CD4-positive, alpha-beta memory T cell (primary cell): ENCODE measurements around the gene COL5A1. TPM values are rescaled to one million over a fixed set of nuclear protein-coding genes. Genes with fewer than 3 reads are reported as not detected.

Source experiments
- CTCF ChIA-PET: fragments of 350-600 bp; sonication (Branson Sonifier 250); formaldehyde crosslinking; loops from one replicate; lab custom pipeline; 2021; ENCODE audit warnings: inconsistent platforms; ENCODE audit not compliant: partially characterized antibody; lab: Charles Lee
- POLR2A ChIA-PET: fragments of 350-600 bp; sonication (Branson Sonifier 250); formaldehyde crosslinking; loops from one replicate; lab custom pipeline; 2021; ENCODE audit not compliant: partially characterized antibody; lab: Charles Lee
- DNase-seq, 5 donors: peaks; one replicate each; pipeline versions ENCODE4 v3.0.0 to v3.0.0-alpha.2; 2020 to 2022; ENCODE audit warnings: mixed read lengths in 1 of 5
- H3K27ac ChIP-seq: one replicate; pipeline ENCODE4 v1.7.0; 2013; ENCODE audit warnings: low read depth, low read length
- H3K27me3 ChIP-seq: 2 replicates; pipeline ENCODE4 v1.7.0; 2013; ENCODE audit warnings: mild to moderate bottlenecking, low read length, moderate library complexity; ENCODE audit not compliant: insufficient read depth
- H3K36me3 ChIP-seq: 2 replicates; pipeline ENCODE4 v1.7.0; 2013; ENCODE audit warnings: mild to moderate bottlenecking, low read length, moderate library complexity; ENCODE audit not compliant: insufficient read depth
- H3K4me1 ChIP-seq: 2 replicates; pipeline ENCODE4 v1.7.0; 2013; ENCODE audit warnings: mild to moderate bottlenecking, low read length, moderate library complexity; ENCODE audit not compliant: insufficient read depth
- H3K4me3 ChIP-seq, 2 donors: one replicate each; pipeline ENCODE4 v1.7.0; 2013; ENCODE audit warnings: low read length in 2 of 2, mild to moderate bottlenecking in 1 of 2
- H3K9me3 ChIP-seq, 2 donors: one replicate each; pipeline ENCODE4 v1.7.0; 2013; ENCODE audit warnings: low read length in 2 of 2, control low read depth in 1 of 2; ENCODE audit not compliant: control insufficient read depth in 1 of 2
- H3K27ac Mint-ChIP-seq, 7 donors: one replicate each; pipeline ENCODE4 v1.8.0; 2020 to 2021; ENCODE audit warnings: mixed read lengths in 7 of 7, mild to moderate bottlenecking in 6 of 7, inconsistent platforms in 3 of 7, moderate library complexity in 3 of 7
- H3K27me3 Mint-ChIP-seq, 2 donors: one replicate each; pipeline ENCODE4 v1.8.0; 2020 to 2021; ENCODE audit warnings: mixed read lengths in 2 of 2
- H3K36me3 Mint-ChIP-seq, 2 donors: one replicate each; pipeline ENCODE4 v1.8.0; 2020 to 2021; ENCODE audit warnings: mixed read lengths in 2 of 2, inconsistent platforms in 1 of 2, mild to moderate bottlenecking in 1 of 2
- H3K4me1 Mint-ChIP-seq, 4 donors: one replicate each; pipeline ENCODE4 v1.8.0; 2020 to 2021; ENCODE audit warnings: mixed read lengths in 4 of 4, mild to moderate bottlenecking in 1 of 4
- H3K4me3 Mint-ChIP-seq, 8 donors: one replicate each; pipeline ENCODE4 v1.8.0; 2020 to 2021; ENCODE audit warnings: mixed read lengths in 8 of 8, mild to moderate bottlenecking in 7 of 8, moderate library complexity in 6 of 8, inconsistent platforms in 3 of 8
- H3K9me3 Mint-ChIP-seq, 8 donors: one replicate each; pipeline ENCODE4 v1.8.0; 2020 to 2021; ENCODE audit warnings: mixed read lengths in 8 of 8, mild to moderate bottlenecking in 5 of 8, inconsistent platforms in 3 of 8, moderate library complexity in 1 of 8
- intact Hi-C: fragments of 100-400 bp; cut with micrococcal nuclease; formaldehyde crosslinking; loops from one replicate; pipeline ENCODE4 v1.15.1; 2023
- polyA plus RNA-seq, 2 donors: library from polyadenylated mRNA; unstranded; fragments of 300-500 nt; fragmentation: Illumina TruSeq; gene quantifications; one replicate each; pipeline ENCODE4 v1.2.3, GENCODE V29; 2021
- total RNA-seq, 2 experiments: library from RNA; stranded (reverse); gene quantifications; one replicate each; pipeline ENCODE4 v1.2.3, GENCODE V29; 2021

The COL5A1 gene
- total and polyA plus RNA-seq, 4 experiments from 2014 or later, result 0.36 to 1.6 (median 1.5) TPM; not detected in 1

GRCh38 chr9:134885001-134885678, 243.5 kb downstream of the COL5A1 start:
- Histone ChIP-seq H3K36me3 (no peaks in the 10 kb centered on the region), H3K9me3 (no peaks in the 10 kb centered on the region), H3K27me3 (no peaks in the 10 kb centered on the region), H3K27ac (no peak overlapping the region), H3K4me1 (no peaks in the 10 kb centered on the region), H3K4me3 (no peak overlapping the region)
- Mint-ChIP-seq H3K27me3 (peaks cover 0 to 12% of the 10 kb centered on the region in 2 donors), H3K4me1 (no peaks in the 10 kb centered on the region), H3K4me3 (no peak overlapping the region), H3K27ac (no peak overlapping the region), H3K36me3 (no peaks in the 10 kb centered on the region), H3K9me3 (no peaks in the 10 kb centered on the region)
- POLR2A ChIA-PET, result no interaction called here
- no peak for DNase-seq
- CTCF ChIA-PET, result no interaction called here
- intact Hi-C loops, result no loop called here

DNA sequence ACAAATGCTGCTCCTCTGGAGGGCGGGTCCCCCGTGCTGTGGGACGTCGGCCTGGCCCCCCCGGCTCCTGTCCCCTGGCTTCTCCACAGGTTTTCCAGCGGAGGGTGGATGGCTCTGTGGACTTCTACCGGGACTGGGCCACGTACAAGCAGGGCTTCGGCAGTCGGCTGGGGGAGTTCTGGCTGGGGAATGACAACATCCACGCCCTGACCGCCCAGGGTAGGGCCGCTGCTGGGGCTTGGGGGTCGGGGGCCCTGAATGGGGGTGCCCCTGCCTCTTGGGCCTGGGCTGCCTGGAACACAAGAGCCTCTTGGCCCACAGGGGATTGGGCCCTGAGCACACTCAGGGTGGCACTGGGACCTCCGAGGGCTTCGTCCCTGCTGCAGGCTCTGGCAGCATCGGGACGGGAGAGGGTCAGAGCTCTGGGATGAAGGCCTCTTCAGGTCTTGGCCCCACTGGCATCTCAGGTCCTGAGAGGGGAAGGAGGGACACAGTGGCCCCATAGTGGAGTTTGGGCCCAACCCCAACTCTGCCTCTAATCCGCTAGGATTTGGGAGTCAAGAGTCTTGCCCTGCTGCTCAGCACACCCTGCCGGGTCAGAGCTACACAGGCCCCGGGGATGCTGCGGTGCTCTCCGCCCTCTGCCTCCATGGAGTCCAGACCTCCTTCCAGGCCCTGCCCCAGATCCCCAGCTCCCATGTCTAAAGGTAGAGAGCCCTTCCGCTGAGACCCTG, 244.2 kb downstream of the COL5A1 start:
- DNase-seq, result no peak

GRCh38 chr9:134886413-134886913, 244.9 kb downstream of the COL5A1 start:
- intact Hi-C loops, result no loop called here
- Histone ChIP-seq H3K9me3 (no peaks in the 10 kb centered on the region), H3K4me1 (no peaks in the 10 kb centered on the region), H3K4me3 (no peak overlapping the region), H3K36me3 (no peaks in the 10 kb centered on the region), H3K27me3 (no peaks in the 10 kb centered on the region), H3K27ac (no peak overlapping the region)
- H3K27me3 Mint-ChIP-seq, result peaks cover 0 to 17% of the 10 kb centered on the region in 2 donors
- no peaks in the 10 kb centered on the region for H3K9me3 Mint-ChIP-seq
- no peak for DNase-seq
- H3K36me3 Mint-ChIP-seq, result no peaks in the 10 kb centered on the region
- no peak overlapping the region for H3K4me3 Mint-ChIP-seq
- H3K4me1 Mint-ChIP-seq, result no peaks in the 10 kb centered on the region
- H3K27ac Mint-ChIP-seq, result no peak overlapping the region
- ChIA-PET CTCF (no interaction called here), POLR2A (interaction anchor here (0.8 kb wide), 1 partner anchor 12 kb away, joined by 3 read pairs; no protein-coding TSS in a partner anchor)

More for the DNA sequence above, 244.2 kb downstream of the COL5A1 start:
- no peaks in the 10 kb centered on the region for H3K9me3 Mint-ChIP-seq
- no peak overlapping the region for H3K4me3 Mint-ChIP-seq
- Histone ChIP-seq H3K4me3 (no peak overlapping the region), H3K36me3 (no peaks in the 10 kb centered on the region), H3K27me3 (no peaks in the 10 kb centered on the region), H3K27ac (no peak overlapping the region), H3K4me1 (no peaks in the 10 kb centered on the region), H3K9me3 (no peaks in the 10 kb centered on the region)
- no peaks in the 10 kb centered on the region for H3K4me1 Mint-ChIP-seq
- ChIA-PET CTCF (no interaction called here), POLR2A (interaction anchor here (0.8 kb wide), 1 partner anchor 12 kb away, joined by 3 read pairs; no protein-coding TSS in a partner anchor)
- peaks cover 0 to 13% of the 10 kb centered on the region in 2 donors for H3K27me3 Mint-ChIP-seq
- H3K27ac Mint-ChIP-seq, result no peak overlapping the region
- intact Hi-C loops, result no loop called here
- H3K36me3 Mint-ChIP-seq, result no peaks in the 10 kb centered on the region

DNA sequence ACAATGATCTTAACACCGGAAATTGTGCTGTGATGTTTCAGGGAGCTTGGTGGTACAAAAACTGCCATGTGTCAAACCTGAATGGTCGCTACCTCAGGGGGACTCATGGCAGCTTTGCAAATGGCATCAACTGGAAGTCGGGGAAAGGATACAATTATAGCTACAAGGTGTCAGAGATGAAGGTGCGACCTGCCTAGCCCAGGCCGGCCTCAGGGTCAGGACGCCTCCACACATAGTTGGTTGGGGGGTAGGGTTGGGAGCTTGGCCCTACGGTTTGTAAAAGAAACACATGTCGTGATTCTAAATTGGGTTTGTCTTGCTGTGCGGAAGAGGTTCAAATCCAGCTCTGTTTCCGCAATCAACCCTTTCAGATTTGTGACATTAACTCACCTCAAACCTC, 245.6 kb downstream of the COL5A1 start:
- Histone ChIP-seq H3K27ac (no peak overlapping the region), H3K4me1 (no peaks in the 10 kb centered on the region), H3K36me3 (no peaks in the 10 kb centered on the region), H3K9me3 (no peaks in the 10 kb centered on the region), H3K4me3 (no peak overlapping the region), H3K27me3 (no peaks in the 10 kb centered on the region)
- H3K36me3 Mint-ChIP-seq, result no peaks in the 10 kb centered on the region
- H3K4me3 Mint-ChIP-seq, result no peak overlapping the region
- ChIA-PET CTCF (no interaction called here), POLR2A (no interaction called here)
- peaks cover 1 to 18% of the 10 kb centered on the region in 2 donors for H3K27me3 Mint-ChIP-seq
- H3K27ac Mint-ChIP-seq, result no peak overlapping the region
- H3K4me1 Mint-ChIP-seq, result no peaks in the 10 kb centered on the region
- H3K9me3 Mint-ChIP-seq, result no peaks in the 10 kb centered on the region
- intact Hi-C loops, result no loop called here
- DNase-seq, result no peak

DNA sequence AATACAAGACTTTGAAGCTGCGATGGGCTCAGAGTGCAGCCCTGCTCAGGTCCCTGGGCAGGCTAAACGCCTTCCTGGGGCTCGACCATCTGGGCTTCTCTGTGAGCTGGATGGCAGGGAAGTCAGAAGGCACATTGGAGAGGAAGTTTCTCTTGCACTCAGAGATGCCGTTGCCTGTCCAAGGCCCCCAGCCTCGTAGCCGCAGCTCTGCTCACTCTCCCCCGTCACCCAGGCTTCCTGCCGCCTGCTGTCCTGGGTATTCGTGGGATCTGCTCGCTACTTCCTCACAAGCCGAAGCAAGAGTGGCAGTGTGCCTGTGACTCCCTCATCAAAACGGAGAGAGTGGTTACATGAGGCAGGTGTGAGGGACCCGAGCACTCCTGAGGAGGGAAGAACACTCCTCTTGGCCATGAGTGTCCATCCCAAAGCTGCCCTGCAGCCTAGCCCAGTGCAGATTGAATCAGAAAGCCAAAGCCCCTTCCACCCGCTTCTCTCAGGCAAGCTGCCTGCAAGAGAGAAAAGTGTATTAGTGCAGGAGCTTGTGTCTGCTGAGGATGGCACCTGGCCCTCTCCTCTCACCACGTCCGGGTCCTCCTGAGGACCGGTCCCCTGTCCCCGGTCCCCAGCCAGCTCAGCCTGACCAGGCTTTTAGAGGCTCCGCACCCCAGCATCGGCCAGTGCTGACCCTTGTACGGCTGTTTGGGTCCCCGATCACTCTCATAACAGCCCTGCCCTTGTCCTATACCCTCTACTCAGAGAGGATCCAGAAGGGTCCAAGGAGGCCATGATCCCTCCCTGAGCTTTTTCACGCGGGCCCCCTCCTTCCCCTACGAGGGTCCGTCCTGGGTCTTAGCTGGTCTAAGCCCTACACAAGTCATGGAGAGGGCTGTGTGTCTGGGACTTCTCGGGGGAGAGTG, 246.3 kb downstream of the COL5A1 start:
- no peak for DNase-seq
- H3K4me1 Mint-ChIP-seq, result no peaks in the 10 kb centered on the region
- Histone ChIP-seq H3K4me1 (no peaks in the 10 kb centered on the region), H3K36me3 (no peaks in the 10 kb centered on the region), H3K4me3 (no peak overlapping the region), H3K9me3 (no peaks in the 10 kb centered on the region), H3K27ac (no peak overlapping the region), H3K27me3 (no peaks in the 10 kb centered on the region)
- CTCF ChIA-PET, result no interaction called here
- H3K27me3 Mint-ChIP-seq, result peaks cover 4 to 21% of the 10 kb centered on the region in 2 donors
- no peaks in the 10 kb centered on the region for H3K9me3 Mint-ChIP-seq
- POLR2A ChIA-PET, result no interaction called here
- no peaks in the 10 kb centered on the region for H3K36me3 Mint-ChIP-seq
- intact Hi-C loops, result no loop called here
- no peak overlapping the region for H3K27ac Mint-ChIP-seq
- no peak overlapping the region for H3K4me3 Mint-ChIP-seq

DNA sequence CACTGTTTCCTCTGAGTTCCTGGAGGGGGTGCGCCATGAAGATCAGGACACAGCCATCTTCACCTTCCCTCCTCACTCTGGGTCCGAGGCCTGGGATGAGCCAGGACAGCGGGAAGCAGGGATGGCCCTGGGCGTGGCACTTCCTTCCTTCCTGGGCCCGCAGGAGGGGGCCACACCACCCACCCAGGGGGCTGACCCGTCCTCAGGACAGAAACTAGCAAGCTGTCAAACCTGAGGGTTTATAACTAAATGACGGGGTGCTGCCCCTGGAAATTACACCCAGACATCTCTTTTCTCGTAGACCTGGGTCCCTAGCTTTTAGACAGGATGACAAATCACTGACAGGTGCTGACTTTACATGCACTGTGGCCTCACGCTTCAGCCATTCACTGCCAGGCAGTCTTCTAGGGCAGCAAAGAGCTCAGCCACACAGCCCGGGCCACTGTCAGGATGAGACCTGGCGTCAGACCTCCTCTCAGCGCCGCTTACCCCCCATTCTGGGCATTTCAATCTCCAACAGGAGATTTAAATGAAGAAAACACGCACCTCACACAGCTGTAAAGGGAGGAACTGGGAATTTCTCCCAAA, 247.1 kb downstream of the COL5A1 start:
- Mint-ChIP-seq H3K27ac (no peak overlapping the region), H3K27me3 (peaks cover 4 to 21% of the 10 kb centered on the region in 2 donors), H3K36me3 (no peaks in the 10 kb centered on the region), H3K9me3 (peaks cover 0 to under 1% (median 0%) of the 10 kb centered on the region in 8 donors), H3K4me1 (no peaks in the 10 kb centered on the region), H3K4me3 (no peak overlapping the region)
- Histone ChIP-seq H3K27me3 (no peaks in the 10 kb centered on the region), H3K4me1 (no peaks in the 10 kb centered on the region), H3K27ac (no peak overlapping the region), H3K9me3 (no peaks in the 10 kb centered on the region), H3K4me3 (no peak overlapping the region), H3K36me3 (no peaks in the 10 kb centered on the region)
- no peak for DNase-seq
- intact Hi-C loops, result no loop called here
- CTCF ChIA-PET, result no interaction called here
- POLR2A ChIA-PET, result no interaction called here
